ENCODE measurements around the gene VPS11. TPM values are rescaled to one million over a fixed set of nuclear protein-coding genes. Genes with fewer than 3 reads are reported as not detected.

The VPS11 gene
- total and polyA plus RNA-seq, 10 of the 15 experiments (the other 5 are each of a cell fraction or from before 2014, with no cell fraction given), result 15.8 to 26.4 (median 24.5) TPM

DNA sequence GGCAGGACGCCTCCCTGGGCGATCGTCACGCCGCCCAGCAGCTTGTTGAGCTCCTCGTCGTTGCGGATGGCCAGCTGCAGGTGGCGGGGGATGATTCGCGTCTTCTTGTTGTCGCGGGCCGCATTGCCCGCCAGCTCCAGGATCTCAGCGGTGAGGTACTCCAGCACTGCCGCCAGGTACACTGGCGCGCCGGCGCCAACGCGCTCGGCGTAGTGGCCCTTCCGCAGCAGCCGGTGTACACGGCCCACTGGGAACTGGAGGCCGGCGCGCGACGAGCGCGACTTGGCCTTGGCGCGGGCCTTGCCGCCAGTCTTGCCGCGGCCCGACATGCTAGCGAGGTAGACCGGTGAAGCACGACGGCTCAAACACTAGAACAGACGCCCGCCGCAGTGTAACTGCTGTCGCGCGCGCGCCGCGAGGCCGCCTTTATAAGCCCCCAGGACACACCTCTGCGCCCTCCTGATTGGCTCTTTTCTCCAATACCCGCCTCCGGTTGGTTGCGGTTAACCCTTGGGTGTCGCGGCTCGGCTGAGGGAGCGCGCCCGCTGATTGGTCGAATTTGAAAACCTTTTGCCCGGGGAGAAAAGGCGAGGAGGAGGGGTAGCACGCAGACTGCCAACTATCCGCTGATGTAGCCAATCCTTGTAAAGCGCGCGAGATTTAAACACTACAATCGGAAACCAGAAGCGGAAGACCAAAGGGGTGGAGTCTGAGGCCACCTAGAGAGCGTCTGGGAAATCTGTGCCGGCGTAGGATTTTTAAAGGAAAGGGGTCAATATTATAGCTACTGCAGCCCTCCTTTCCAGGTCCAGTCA lies 27.7 kb downstream of the VPS11 start (continued):
- peak; percentile 96 for TF ChIP-seq HDAC6 (IDR thresholded peaks at IDR 0.05; ENCODE audit: unreplicated experiment)
- TF ChIP-seq RB1 (IDR thresholded peaks at IDR 0.05; ENCODE audit: borderline replicate concordance), result peak; percentile 76
- TF ChIP-seq EZH2 (IDR thresholded peaks at IDR 0.05; ENCODE audit: borderline replicate concordance, control insufficient read depth, low read depth, low read length), result no peak
- TF ChIP-seq ASH2L (IDR thresholded peaks at IDR 0.05; ENCODE audit: borderline replicate concordance, low read depth), result 0 out of 2 replicates have a peak, but pooled peaks have one; percentile 39
- TF ChIP-seq NR2C1 (IDR thresholded peaks at IDR 0.05), result no peak
- peak; percentile 57; the same call in 1 of the 2 replicates for TF ChIP-seq CREM (IDR thresholded peaks at IDR 0.05; ENCODE audit: low read depth)
- no peak for TF ChIP-seq RAD21 (IDR thresholded peaks at IDR 0.05; ENCODE audit: insufficient read depth, low read depth, low read length)
- TF ChIP-seq, protein P1, sequence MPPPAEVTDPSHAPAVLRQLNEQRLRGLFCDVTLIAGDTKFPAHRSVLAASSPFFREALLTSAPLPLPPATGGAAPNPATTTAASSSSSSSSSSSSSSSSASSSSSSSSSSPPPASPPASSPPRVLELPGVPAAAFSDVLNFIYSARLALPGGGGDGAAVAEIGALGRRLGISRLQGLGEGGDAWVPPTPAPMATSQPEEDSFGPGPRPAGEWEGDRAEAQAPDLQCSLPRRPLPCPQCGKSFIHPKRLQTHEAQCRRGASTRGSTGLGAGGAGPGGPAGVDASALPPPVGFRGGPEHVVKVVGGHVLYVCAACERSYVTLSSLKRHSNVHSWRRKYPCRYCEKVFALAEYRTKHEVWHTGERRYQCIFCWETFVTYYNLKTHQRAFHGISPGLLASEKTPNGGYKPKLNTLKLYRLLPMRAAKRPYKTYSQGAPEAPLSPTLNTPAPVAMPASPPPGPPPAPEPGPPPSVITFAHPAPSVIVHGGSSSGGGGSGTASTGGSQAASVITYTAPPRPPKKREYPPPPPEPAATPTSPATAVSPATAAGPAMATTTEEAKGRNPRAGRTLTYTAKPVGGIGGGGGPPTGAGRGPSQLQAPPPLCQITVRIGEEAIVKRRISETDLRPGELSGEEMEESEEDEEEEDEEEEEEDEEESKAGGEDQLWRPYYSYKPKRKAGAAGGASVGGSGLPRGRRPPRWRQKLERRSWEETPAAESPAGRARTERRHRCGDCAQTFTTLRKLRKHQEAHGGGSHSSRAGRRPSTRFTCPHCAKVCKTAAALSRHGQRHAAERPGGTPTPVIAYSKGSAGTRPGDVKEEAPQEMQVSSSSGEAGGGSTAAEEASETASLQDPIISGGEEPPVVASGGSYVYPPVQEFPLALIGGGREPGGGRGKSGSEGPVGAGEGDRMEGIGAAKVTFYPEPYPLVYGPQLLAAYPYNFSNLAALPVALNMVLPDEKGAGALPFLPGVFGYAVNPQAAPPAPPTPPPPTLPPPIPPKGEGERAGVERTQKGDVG (CRISPR knock-in tag; IDR thresholded peaks at IDR 0.05), result no peak
- TF ChIP-seq, protein P2, sequence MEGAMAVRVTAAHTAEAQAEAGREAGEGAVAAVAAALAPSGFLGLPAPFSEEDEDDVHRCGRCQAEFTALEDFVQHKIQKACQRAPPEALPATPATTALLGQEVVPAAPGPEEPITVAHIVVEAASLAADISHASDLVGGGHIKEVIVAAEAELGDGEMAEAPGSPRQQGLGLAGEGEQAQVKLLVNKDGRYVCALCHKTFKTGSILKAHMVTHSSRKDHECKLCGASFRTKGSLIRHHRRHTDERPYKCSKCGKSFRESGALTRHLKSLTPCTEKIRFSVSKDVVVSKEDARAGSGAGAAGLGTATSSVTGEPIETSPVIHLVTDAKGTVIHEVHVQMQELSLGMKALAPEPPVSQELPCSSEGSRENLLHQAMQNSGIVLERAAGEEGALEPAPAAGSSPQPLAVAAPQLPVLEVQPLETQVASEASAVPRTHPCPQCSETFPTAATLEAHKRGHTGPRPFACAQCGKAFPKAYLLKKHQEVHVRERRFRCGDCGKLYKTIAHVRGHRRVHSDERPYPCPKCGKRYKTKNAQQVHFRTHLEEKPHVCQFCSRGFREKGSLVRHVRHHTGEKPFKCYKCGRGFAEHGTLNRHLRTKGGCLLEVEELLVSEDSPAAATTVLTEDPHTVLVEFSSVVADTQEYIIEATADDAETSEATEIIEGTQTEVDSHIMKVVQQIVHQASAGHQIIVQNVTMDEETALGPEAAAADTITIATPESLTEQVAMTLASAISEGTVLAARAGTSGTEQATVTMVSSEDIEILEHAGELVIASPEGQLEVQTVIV (IDR thresholded peaks at IDR 0.05; ENCODE audit: borderline replicate concordance, partially characterized antibody), result peak; percentile 68
- 0 out of 4 replicates have a peak, but pooled peaks of 1 of the 2 experiments have one; percentile 8 for TF ChIP-seq EP300 (IDR thresholded peaks at IDR 0.05; ENCODE audit: borderline replicate concordance in 1 of 2, control insufficient read depth in 1 of 2, low read depth in 2 of 2, low read length in 2 of 2)
- peak; percentile 50; the same call in 1 of the 2 replicates for TF ChIP-seq TARDBP (IDR thresholded peaks at IDR 0.05; ENCODE audit: borderline replicate concordance)
- peak; percentile 62 for TF ChIP-seq RELA (IDR thresholded peaks at IDR 0.05; ENCODE audit: borderline replicate concordance, partially characterized antibody)
- TF ChIP-seq MXI1 (IDR thresholded peaks at IDR 0.05; ENCODE audit: low read depth, low read length), result peak; percentile 87
- TF ChIP-seq EGR1 (IDR thresholded peaks at IDR 0.05; ENCODE audit: borderline replicate concordance in 1 of 2, low read depth in 2 of 2, low read length in 2 of 2), result peak in 1 of 2 experiments; percentile 42; a peak in 1 of 3 replicates
- no peak for TF ChIP-seq ZNF592 (IDR thresholded peaks at IDR 0.05)
- no peak for TF ChIP-seq HDAC2 (IDR thresholded peaks at IDR 0.05)
- no peak for TF ChIP-seq MTA2 (IDR thresholded peaks at IDR 0.05; ENCODE audit: low read depth)
- TF ChIP-seq ZZZ3 (IDR thresholded peaks at IDR 0.05; ENCODE audit: control insufficient read depth, insufficient read length, low read depth), result no peak
- 0 out of 2 replicates have a peak, but pooled peaks have one; percentile 63 for TF ChIP-seq NBN (IDR thresholded peaks at IDR 0.05)

All from GM12878 (cell line).